M059J (cell line): ENCODE results near the gene TYMP. TPM values are rescaled to one million over a fixed set of nuclear protein-coding genes. Genes with fewer than 3 reads are reported as not detected.
"Not testable (repeated sequence)": the region's sequence is repeated elsewhere in the genome, so short reads cannot be mapped to it uniquely, and the experiment has no call there.

Experiments
- DNase-seq: peaks from one replicate; pipeline ENCODE4 v3.0.0-alpha.2; 2012; ENCODE audit warnings: low read depth
- total RNA-seq: library from RNA; depleted of rRNA; stranded (reverse); fragments of >200 nt; shearing (Covaris generic); gene quantifications from 2 replicates; pipeline ENCODE4 v1.2.3, GENCODE V29; 2014

The TYMP gene
- total RNA-seq, 1 experiment from 2014 or later: 23.7 TPM

DNA sequence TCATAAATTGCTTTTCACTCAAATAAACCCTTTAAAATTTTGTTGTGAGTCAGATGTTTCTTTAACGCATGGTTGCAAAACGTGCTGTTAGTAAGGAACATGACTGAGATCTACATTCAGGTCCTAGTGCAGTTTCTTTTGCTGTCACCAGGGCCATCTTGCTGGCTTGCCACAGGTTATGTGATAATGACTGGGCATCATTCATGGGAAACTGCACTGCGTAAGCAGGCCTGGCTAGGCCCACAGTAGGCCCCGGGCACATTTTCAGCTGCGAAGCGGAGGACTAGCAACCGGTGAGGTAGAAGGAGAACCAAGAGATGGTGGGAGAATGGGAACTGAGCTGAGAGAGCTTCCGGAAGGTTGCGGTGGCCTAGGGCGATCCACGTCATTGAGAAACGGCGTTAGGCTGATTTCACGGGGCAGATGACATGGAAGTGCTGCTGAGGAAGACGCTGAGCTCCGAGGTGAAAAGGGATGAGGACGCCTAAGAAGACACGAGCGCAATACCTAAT lies 12.7 kb upstream of the TYMP start:
- peak; percentile 53 for DNase-seq

DNA sequence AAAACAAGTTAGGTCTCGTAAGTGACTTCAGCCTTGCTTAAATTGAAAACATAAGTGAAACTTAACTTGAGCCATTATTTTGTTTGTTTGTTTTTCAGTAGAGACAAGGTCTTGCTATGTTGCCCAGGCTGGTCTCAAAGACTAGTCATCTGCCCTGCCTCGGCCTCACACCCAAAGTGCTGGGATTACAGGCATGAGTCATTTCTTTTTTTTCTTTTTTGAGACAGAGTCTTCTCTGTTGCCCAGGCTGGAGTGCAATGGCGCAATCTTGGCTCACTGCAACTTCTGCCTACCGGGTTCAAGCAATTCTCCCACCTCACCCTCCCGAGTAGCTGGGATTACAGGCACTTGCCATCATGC lies 11.8 kb upstream of the TYMP start:
- DNase-seq: peak; percentile 93

DNA sequence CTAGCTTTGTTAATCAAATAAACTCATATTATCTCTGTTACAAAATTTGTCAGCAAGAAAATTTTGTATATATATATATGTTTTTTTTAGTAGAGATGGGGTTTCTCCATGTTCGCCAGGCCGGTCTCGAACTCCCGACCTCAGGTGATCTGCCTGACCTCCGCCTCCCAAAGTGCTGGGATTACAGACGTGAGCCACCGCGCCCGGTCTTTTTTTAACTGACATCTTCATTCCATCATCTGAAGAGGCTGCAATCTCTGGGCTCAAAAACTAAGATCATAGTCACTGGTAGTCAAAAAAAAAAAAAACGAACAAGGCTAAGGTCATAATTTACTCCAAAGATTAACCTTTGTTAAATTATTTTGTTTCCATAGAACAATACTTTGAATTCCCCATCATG lies 10.6 kb upstream of the TYMP start:
- no peak for DNase-seq

DNA sequence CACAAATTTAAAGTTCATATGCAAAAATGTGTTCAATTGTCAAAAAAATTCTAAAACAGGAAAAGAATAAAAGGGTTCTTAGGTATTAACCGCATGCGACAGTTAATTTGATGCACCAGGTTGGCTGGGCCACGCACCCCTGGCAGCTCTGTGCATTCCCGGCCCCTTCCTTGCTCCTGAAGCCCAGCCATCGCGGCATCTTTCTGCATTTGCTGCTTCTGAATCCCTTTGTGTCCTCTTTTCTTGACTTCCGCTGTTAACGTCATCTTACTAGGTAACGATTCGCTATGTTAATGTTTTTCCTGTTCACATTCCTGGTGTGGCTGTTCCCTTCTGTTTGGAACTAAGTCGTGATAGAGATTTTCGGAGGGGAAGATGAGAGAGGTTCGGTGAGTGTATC lies 8.0 kb upstream of the TYMP start:
- no peak for DNase-seq

- no peak for DNase-seq
Observed at GRCh38 chr22:50536226-50536625, 6.4 kb upstream of the TYMP start.

DNA sequence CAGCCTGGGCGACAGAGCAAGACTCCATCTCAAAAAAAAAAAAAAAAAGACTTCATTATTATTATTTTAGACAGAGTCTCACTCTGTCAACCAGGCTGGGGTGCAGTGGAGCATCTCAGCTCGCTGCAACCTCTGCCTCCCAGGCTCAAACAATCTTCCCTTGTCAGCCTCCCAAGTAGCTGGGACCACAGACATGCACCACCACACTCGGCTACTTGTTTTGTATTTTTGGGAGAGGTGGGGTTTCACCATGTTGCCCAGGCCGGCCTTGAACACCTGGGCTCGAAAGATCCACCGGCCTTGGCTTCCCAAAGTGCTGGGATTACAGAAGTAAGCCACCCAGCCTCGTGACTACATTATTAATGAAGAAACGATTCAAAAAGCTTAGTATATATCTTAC lies 5.3 kb upstream of the TYMP start:
- DNase-seq: no peak

- DNase-seq: not testable (repeated sequence)
Observed at GRCh38 chr22:50533856-50534711, 4.3 kb upstream of the TYMP start.

DNA sequence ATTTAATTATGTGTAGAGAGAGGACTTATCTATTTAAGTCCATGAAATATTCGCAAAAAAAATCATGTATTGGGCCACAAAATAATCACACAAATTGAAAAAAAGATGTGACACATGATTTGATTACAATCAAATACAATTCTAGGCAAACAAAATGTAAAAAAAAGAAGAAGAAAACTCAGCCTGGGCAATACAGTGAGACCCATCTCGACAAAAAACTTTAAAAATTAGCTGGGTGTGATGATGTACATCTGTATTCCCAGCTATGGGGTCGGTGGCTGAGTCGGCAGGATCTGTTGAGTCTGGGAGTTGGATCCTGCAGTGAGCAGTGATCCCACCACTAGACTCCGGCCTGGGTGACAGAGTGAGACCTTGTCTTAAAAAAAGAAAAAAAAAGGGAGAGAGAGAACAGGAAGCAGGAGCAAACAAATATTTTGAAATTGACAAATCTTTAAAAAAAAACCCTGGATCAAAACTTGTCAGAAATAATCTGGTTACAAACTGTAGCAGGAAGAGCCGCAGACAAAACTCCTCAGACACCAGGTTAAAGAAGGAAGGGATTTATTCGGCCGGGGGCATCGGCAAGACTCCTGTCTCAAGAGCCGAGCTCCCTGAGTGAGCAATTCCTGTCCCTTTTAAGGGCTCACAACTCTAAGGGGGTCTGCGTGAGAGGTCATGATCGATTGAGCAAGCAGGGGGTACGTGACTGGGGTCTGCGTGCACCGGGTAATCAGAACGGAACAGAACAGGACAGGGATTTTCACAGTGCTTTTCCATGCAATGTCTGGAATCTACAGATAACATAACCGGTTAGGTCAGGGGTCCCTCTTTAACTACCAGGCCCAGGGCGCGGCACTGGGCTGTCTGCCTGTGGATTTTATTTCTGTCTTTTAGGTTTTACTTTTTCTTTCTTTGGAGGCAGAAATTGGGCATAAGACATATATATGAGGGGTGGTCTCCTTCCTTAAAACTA lies 3.3 kb upstream of the TYMP start:
- DNase-seq: no peak

- peak; percentile 81 for DNase-seq
Observed at GRCh38 chr22:50531962-50532674, 2.3 kb upstream of the TYMP start.

- DNase-seq: peak; percentile 68
Observed at GRCh38 chr22:50531546-50531961, 1.7 kb upstream of the TYMP start.

GRCh38 chr22:50530877-50531545 lies 1.2 kb upstream of the TYMP start:
- peak; percentile 84 for DNase-seq

DNA sequence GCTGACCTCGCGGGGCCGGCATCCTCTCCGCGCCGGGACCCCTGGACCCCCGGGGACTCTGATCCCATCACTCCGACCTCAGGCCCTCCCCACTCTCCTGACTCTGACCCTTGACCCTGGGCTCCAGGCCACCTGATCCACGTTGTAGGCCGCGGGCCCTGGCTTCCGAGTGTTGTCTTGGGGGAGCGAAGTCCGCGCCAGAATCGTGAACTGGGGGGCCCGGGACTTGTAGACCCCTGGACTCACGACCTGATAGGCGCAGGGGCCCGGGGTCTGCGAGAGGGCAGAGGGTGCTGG lies 716 bp upstream of the TYMP start:
- DNase-seq: no peak

DNA sequence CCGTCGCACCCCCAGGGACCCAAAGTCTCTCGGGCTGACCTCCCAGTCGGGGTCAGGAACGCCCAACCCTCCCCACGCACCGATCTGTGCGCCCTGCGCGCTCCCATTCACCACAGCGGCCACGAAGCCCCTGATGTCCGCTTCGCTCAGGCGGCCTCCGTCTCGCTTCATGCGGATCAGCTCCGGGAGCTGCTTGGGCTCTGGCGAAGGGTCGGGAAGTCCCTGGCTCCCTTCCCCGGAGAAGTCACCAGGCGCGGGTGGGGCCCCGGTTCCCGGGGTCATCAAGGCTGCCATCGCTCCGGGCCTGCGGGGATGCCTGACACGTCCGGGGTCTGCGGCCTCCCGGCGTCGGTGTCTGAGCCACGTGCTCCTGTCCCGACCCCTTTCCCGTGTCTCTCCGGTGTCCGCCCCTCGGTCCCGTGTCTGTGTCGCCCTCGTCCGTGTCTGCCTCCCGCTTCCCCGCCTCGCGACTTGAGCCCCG lies 356 bp downstream of the TYMP start:
- DNase-seq: no peak

GRCh38 chr22:50528682-50529415 lies 963 bp downstream of the TYMP start:
- DNase-seq: no peak

GRCh38 chr22:50527921-50528681 lies 1.7 kb downstream of the TYMP start:
- no peak for DNase-seq

DNA sequence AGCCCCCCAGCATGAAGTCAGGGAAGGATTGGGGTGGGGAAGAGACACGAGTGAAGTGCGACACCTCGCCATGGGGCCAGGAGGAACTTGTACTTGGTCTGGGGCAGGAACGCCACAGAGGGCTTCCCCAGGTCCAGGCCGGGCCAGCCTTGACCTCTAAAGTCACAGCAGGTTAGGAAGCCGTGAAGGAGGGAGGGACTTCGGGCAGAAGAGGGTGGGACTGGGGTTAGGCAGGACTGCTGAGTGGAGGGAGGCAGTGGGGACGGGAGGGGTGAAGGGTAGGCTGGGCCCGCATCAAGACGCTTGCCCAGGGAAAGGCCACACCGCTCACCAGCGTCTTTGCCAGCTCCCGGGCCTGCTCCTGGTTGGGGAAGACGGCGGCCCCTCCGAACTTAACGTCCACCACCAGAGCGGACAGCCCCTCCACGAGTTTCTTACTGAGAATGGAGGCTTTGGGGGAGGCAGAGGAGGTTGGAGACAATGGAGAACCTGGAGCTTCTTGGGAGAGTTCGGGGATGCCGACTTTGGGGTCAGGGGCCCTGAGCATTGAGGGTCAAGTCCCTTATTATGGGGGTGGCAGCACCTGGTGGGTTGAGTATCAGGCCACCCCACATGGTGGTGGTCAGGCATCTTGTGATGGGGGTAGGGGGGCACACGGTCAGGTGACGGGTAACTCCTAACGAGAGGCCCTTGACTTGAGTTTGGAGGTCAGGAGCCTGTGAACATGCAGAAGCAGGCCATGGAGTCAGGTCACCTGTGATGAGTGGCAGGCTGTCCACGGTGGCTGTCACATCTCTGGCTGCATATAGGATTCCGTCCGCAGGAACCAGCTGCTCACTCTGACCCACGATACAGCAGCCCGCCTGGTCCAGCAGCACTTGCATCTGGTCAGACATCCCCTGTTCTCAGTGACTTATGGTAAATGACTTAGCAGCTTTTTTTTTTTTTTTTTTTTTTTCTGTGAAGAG lies 2.7 kb downstream of the TYMP start:
- no peak for DNase-seq

DNA sequence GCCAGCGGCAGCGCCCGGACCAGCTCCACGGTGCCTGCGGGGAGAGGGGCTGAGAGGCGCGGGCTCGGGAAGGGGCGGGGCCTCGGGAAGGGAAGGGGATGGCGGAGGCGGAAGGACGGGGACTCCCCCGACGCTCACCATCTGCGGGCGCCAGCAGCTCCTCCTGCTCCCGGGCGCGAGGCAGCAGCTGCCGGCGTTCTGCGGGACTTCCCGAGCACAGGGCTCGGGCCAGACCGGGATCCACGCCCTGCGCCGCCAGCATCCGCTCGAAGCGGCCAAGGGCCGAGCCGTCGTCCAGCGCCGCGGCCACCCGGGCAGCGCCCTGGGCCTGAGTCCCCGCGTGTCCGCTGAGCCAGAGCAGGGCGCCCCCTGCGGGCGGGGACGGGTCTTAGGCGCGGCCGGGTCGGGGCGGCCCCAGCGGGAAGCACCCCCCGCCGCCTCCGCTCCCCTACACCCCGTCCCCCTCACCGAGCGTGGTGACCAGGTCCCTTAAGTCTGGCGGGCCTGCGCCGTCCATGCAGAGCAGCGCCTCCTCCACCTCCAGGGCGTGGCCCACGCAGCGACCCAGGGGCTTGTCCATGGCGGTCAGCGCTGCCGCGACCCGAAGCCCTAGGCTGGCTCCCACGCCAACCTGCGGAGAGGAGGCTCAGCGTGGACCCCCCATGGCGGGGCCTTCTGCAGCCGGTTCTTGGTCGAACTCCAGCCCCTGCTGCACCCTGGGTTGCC lies 3.5 kb downstream of the TYMP start:
- DNase-seq: peak; percentile 69

GRCh38 chr22:50525858-50526107 lies 4.0 kb downstream of the TYMP start:
- DNase-seq: no peak
